ENCODE measurements around the gene PLPP4. TPM values are rescaled to one million over a fixed set of nuclear protein-coding genes. Genes with fewer than 3 reads are reported as not detected.

The PLPP4 gene
- total RNA-seq, 1 experiment from 2014 or later, result 10.7 TPM

DNA sequence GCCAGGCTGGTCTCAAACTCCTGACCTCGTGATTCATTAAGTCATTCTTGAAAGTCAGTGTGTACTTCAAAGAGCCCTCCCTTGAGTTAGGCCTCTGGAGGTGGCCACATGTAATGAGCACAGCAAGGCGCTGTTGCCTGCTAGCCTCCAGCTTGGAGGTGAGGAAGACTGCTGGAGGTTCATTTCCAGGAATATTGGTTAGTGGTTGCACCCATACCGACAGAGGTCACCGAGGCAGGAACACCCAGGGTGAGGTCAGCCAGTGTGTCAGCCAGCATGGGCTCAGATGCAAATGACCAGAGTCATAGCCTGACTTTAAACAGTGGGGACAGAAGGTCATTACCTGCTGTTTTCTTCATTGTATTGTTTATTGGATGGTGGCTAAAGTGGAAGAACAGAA, 85.0 kb downstream of the PLPP4 start:
- no peak overlapping the region for H3K9ac ChIP-seq (ENCODE audit: low read length)
- H3F3A ChIP-seq (ENCODE audit: low read length, unreplicated experiment), result no peaks in the 10 kb centered on the region
- no peaks in the 10 kb centered on the region for H3K79me2 ChIP-seq (ENCODE audit: low read length)
- intact Hi-C loops (cut with micrococcal nuclease), result no loop called here
- no peak for ATAC-seq
- H3K9me2 ChIP-seq (replicated peaks; ENCODE audit: low read length), result no peaks in the 10 kb centered on the region
- no peaks in the 10 kb centered on the region for H3K9me3 ChIP-seq (ENCODE audit: low read length)
- ChIA-PET POLR2A (ENCODE audit: unreplicated experiment) (no interaction called here), CTCF (no interaction called here)
- DNase-seq, result no peak
- H4K20me1 ChIP-seq (ENCODE audit: low read length), result no peaks in the 10 kb centered on the region
- H3K4me2 ChIP-seq (ENCODE audit: low read length), result no peak overlapping the region
- TF ChIP-seq EZH2 (IDR thresholded peaks at IDR 0.05; ENCODE audit: low read length, unreplicated experiment), result no peak
- TF ChIP-seq, protein P1, sequence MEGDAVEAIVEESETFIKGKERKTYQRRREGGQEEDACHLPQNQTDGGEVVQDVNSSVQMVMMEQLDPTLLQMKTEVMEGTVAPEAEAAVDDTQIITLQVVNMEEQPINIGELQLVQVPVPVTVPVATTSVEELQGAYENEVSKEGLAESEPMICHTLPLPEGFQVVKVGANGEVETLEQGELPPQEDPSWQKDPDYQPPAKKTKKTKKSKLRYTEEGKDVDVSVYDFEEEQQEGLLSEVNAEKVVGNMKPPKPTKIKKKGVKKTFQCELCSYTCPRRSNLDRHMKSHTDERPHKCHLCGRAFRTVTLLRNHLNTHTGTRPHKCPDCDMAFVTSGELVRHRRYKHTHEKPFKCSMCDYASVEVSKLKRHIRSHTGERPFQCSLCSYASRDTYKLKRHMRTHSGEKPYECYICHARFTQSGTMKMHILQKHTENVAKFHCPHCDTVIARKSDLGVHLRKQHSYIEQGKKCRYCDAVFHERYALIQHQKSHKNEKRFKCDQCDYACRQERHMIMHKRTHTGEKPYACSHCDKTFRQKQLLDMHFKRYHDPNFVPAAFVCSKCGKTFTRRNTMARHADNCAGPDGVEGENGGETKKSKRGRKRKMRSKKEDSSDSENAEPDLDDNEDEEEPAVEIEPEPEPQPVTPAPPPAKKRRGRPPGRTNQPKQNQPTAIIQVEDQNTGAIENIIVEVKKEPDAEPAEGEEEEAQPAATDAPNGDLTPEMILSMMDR (conservative IDR thresholded peaks at IDR 0.05; ENCODE audit: low read depth, low read length), result no peak
- TF ChIP-seq EZH2phosphoT487 (IDR thresholded peaks at IDR 0.05; ENCODE audit: borderline replicate concordance, low read length), result no peak
- no peaks in the 10 kb centered on the region for H3K27me3 ChIP-seq (ENCODE audit: low read length)
- no peak overlapping the region for H3K4me3 ChIP-seq (ENCODE audit: low read length)
- H2AFZ ChIP-seq (ENCODE audit: low read length), result no peak overlapping the region
- no peaks in the 10 kb centered on the region for H3K36me3 ChIP-seq (ENCODE audit: low read depth, low read length)
- H3K27ac ChIP-seq (ENCODE audit: low read length), result no peak overlapping the region
- no TSS peak for BruUV-seq (replicated peaks)
- no peaks in the 10 kb centered on the region for H3K4me1 ChIP-seq (ENCODE audit: insufficient read depth, low read length)

DNA sequence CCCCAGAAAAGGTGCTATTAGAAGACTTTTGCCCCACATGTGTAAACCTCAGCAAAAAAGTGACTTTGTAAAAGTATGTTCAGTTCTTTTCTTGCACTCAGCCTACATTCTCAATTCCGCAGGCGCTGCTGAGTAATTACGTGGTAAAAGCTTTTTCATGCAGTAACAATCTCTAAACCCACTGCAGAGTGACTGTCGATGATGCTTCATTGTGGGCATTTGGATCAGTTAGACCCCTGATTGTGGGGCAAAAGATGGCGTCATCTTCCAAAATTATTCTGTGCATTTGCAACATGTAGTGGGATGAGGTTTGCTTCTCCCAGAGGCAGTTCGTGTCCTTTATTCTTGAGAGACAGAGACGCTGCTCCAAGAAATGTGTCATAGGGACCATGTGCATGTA, 85.6 kb downstream of the PLPP4 start:
- Histone ChIP-seq H3K27ac (ENCODE audit: low read length) (no peak overlapping the region), H3K9ac (ENCODE audit: low read length) (no peak overlapping the region), H3F3A (ENCODE audit: low read length, unreplicated experiment) (no peaks in the 10 kb centered on the region), H3K4me3 (ENCODE audit: low read length) (no peak overlapping the region), H2AFZ (ENCODE audit: low read length) (no peak overlapping the region), H3K4me2 (ENCODE audit: low read length) (no peak overlapping the region), H3K36me3 (ENCODE audit: low read depth, low read length) (no peaks in the 10 kb centered on the region), H3K4me1 (ENCODE audit: insufficient read depth, low read length) (no peaks in the 10 kb centered on the region), H3K79me2 (ENCODE audit: low read length) (no peaks in the 10 kb centered on the region), H3K9me2 (replicated peaks; ENCODE audit: low read length) (no peaks in the 10 kb centered on the region), H3K9me3 (ENCODE audit: low read length) (no peaks in the 10 kb centered on the region), H3K27me3 (ENCODE audit: low read length) (no peaks in the 10 kb centered on the region), H4K20me1 (ENCODE audit: low read length) (no peaks in the 10 kb centered on the region)
- TF ChIP-seq EZH2phosphoT487 (IDR thresholded peaks at IDR 0.05; ENCODE audit: borderline replicate concordance, low read length) (no peak), EZH2 (IDR thresholded peaks at IDR 0.05; ENCODE audit: low read length, unreplicated experiment) (no peak)
- TF ChIP-seq, protein P1 (conservative IDR thresholded peaks at IDR 0.05; ENCODE audit: low read depth, low read length), result no peak
- no TSS peak for BruUV-seq (replicated peaks)
- DNase-seq (no peak), ATAC-seq (no peak)
- intact Hi-C loops (cut with micrococcal nuclease), result no loop called here
- POLR2A ChIA-PET (ENCODE audit: unreplicated experiment), result no interaction called here
- CTCF ChIA-PET, result no interaction called here

DNA sequence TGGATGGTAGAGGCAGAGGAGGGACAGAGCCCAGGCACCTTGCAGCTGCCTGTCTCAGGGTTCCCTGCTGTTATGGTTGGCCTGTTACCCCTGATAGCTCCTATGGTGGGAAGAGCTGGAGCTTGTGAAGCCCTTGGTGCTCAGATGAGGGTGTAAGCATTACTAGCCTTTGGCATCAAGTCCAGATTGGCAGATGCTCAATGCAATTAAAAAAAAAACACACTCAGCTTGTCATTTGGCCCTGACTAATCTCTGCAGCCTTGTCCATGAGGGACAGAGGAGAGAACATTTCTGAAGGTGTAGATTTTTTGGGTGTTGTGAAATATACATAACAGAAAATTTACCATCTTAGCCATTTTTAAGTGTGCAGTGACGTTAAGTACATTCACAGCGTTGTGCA, 86.3 kb downstream of the PLPP4 start:
- ChIA-PET POLR2A (ENCODE audit: unreplicated experiment) (no interaction called here), CTCF (no interaction called here)
- H3K4me3 ChIP-seq (ENCODE audit: low read length), result no peak overlapping the region
- DNase-seq (no peak), ATAC-seq (no peak)
- H3K9ac ChIP-seq (ENCODE audit: low read length), result no peak overlapping the region
- H4K20me1 ChIP-seq (ENCODE audit: low read length), result no peaks in the 10 kb centered on the region
- no peaks in the 10 kb centered on the region for H3K9me2 ChIP-seq (replicated peaks; ENCODE audit: low read length)
- no peak overlapping the region for H3K27ac ChIP-seq (ENCODE audit: low read length)
- no peak overlapping the region for H3K4me2 ChIP-seq (ENCODE audit: low read length)
- H3K4me1 ChIP-seq (ENCODE audit: insufficient read depth, low read length), result no peaks in the 10 kb centered on the region
- H3K79me2 ChIP-seq (ENCODE audit: low read length), result no peaks in the 10 kb centered on the region
- H3K9me3 ChIP-seq (ENCODE audit: low read length), result no peaks in the 10 kb centered on the region
- H3F3A ChIP-seq (ENCODE audit: low read length, unreplicated experiment), result no peaks in the 10 kb centered on the region
- no peaks in the 10 kb centered on the region for H3K36me3 ChIP-seq (ENCODE audit: low read depth, low read length)
- no peak overlapping the region for H2AFZ ChIP-seq (ENCODE audit: low read length)
- no TSS peak for BruUV-seq (replicated peaks)
- no peaks in the 10 kb centered on the region for H3K27me3 ChIP-seq (ENCODE audit: low read length)
- intact Hi-C loops (cut with micrococcal nuclease), result no loop called here
- TF ChIP-seq, protein P1 (conservative IDR thresholded peaks at IDR 0.05; ENCODE audit: low read depth, low read length), result no peak
- no peak for TF ChIP-seq EZH2phosphoT487 (IDR thresholded peaks at IDR 0.05; ENCODE audit: borderline replicate concordance, low read length)
- no peak for TF ChIP-seq EZH2 (IDR thresholded peaks at IDR 0.05; ENCODE audit: low read length, unreplicated experiment)

All from PC-3 (cell line).